Measurements from ENCODE around the gene CALR3.
"Not testable (repeated sequence)": the region's sequence is repeated elsewhere in the genome, so short reads cannot be mapped to it uniquely, and the experiment has no call there.

The CALR3 gene

DNA sequence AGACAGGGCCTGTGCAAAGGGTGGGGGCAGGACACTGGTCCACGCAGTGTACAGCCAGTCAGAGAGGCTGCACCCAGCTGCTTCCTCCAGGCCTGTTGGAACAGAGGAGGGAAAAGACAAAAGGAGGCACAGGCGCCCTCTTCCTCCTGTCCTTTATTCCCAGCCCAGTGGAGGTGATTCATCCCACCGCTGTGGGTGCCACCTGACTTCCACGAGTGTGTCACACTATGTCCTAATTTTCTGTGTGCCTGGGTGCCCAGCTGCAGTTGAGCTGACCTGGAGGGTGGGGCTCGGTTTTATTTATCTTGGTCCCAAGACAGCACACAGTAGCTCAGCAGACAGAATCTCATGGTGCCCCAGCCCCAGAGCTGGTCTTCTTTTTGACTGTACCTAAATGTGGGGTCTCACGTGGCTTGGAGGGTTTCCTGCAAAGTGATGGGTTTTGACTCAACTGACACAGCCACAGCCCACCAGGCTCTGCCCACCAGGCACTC lies 33.2 kb downstream of the CALR3 start:
- Mint-ChIP-seq H3K36me3 (ENCODE audit: low read depth) (peaks cover 4% of the 10 kb centered on the region), H3K9me3 (no peaks in the 10 kb centered on the region), H3K27me3 (ENCODE audit: low read depth) (no peaks in the 10 kb centered on the region), H3K4me1 (ENCODE audit: low read depth) (peaks cover 21% of the 10 kb centered on the region), H3K27ac (no peak overlapping the region), H3K4me3 (no peak overlapping the region)

DNA sequence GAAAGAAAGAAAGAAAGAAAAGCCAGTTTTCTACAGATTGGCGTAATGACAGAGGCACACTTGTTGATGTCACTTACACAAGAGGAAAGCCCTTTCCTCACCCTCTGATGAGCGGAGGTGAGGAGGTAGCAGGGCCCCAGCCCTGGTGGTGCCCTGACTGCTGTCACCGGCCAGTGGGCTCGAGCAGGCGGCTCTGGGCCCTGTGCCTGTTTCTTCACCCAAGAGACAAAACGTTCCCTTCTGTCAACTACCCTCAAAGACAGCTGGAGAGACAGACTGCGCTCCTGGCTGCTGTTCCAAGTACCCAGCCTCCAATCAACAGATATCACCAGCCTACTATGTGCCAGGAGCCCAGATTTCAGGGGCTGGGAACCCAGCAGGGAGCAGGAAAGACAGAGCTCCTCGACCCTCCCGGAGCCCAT lies 34.3 kb downstream of the CALR3 start:
- Mint-ChIP-seq H3K27ac (no peak overlapping the region), H3K27me3 (ENCODE audit: low read depth) (no peaks in the 10 kb centered on the region), H3K9me3 (no peaks in the 10 kb centered on the region), H3K36me3 (ENCODE audit: low read depth) (peaks cover 4% of the 10 kb centered on the region), H3K4me1 (ENCODE audit: low read depth) (peaks cover 32% of the 10 kb centered on the region), H3K4me3 (no peak overlapping the region)

DNA sequence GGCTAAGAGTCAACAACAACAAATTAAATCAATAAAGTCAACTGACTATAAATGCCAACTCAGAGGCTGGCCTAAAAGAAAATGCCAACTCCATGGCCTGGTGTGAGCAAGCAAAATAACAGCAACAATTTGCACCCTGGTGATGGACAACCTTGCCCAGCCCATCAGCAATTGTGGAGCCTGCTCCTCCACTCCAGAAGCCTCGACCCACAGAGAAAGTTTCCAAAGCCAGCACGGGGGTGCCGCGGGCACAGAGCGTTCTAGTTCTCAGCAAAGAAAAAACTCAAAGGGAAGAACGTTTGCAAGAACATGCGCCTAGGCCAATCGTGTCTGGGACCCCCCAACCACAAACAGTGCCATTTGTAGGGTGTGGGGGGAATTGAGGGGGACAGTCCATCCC lies 35.5 kb downstream of the CALR3 start:
- Mint-ChIP-seq H3K4me3 (no peak overlapping the region), H3K27ac (no peak overlapping the region)

DNA sequence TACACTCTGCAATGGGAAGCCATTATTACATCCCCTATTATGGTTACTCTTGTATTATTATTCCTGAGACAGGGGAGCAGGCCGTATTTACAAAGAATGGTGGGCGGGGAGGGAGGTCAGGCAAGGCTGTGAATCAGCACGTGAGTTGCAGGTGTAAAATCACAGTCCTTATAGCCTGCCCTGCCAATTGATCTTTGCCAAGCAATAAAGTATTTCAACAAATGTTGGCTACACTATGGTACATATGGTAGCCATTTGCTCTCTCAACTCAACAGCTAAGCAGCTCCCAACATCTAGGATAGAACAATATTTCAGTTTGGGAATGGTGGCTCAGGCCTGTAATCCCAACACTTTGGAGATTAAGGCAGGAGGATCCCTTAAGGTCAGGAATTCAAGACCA lies 36.3 kb downstream of the CALR3 start:
- Mint-ChIP-seq H3K36me3 (ENCODE audit: low read depth) (peaks cover 2% of the 10 kb centered on the region), H3K9me3 (no peaks in the 10 kb centered on the region), H3K27ac (no peak overlapping the region), H3K4me3 (no peak overlapping the region), H3K4me1 (ENCODE audit: low read depth) (peaks cover 34% of the 10 kb centered on the region), H3K27me3 (ENCODE audit: low read depth) (no peaks in the 10 kb centered on the region)

More for the DNA sequence above, 35.5 kb downstream of the CALR3 start:
- Mint-ChIP-seq H3K36me3 (ENCODE audit: low read depth) (peaks cover 2% of the 10 kb centered on the region), H3K4me1 (ENCODE audit: low read depth) (peaks cover 34% of the 10 kb centered on the region), H3K27me3 (ENCODE audit: low read depth) (no peaks in the 10 kb centered on the region), H3K9me3 (no peaks in the 10 kb centered on the region)

DNA sequence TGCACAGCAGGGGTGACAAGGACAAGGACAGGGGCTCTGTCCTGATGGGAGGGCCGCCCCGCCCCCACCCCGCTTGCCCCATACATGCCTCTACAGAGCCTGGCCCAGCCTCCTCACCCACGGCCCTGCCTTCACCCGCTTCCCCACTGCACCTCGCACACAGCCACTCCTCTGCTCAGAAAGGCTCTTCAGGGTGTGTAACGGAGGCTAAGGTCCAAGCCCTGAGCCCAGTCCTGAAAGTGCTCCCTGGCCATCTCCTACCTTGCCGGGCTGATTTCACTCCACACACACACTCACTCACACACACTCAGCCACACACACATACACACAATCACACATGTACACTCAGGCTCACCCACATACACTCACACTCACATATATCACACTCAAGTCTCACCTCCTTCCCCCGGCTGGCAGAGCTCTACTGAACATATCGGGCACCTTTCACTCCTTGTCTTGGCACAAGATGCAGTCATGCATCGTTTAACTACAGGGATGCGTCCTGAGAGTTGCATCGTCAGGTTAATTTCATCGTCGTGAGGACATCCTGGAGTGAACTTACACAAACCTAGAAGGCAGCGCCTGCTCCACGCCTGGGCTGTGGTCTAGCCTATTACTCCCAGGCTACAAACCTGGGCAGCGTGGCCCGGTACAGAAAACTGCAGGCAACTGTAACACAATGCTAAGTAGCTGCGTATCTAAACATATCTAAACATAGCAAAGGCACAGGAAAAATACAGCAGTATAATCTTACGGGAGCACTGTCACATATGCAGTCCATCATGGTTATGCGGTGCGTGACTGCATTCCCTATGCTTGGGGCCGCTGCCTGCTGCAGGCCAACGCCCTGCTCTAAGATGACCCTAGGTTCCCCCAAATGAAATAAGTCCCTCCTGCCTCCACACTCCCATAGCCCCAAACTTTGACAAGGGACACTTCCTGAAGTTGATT lies 37.3 kb downstream of the CALR3 start:
- H3K4me1 Mint-ChIP-seq (ENCODE audit: low read depth): peaks cover 32% of the 10 kb centered on the region
- H3K27me3 Mint-ChIP-seq (ENCODE audit: low read depth): no peaks in the 10 kb centered on the region
- H3K9me3 Mint-ChIP-seq: no peaks in the 10 kb centered on the region
- H3K4me3 Mint-ChIP-seq: no peak overlapping the region
- no peak overlapping the region for H3K27ac Mint-ChIP-seq
- H3K36me3 Mint-ChIP-seq (ENCODE audit: low read depth): peaks cover 2% of the 10 kb centered on the region

DNA sequence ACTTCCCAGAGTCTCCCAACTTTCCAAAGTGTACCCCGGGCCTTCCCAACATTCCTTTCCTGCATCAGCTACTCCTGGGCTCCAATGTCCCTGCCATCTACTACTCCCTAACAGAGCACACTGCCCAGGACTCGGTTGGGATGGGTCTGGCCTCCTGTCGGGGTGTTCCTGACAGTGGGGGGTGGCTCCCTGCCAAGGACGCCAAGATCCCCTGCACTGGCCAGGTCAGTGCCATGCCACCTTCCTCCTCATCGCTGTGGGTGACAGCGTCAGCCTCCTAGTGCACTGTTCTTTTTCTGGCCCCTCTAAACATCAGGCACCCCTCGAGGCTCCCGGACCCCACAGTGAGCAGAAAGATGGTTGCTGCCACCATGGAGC lies 38.0 kb downstream of the CALR3 start:
- Mint-ChIP-seq H3K27me3 (ENCODE audit: low read depth) (no peaks in the 10 kb centered on the region), H3K4me3 (no peak overlapping the region), H3K27ac (no peak overlapping the region), H3K4me1 (ENCODE audit: low read depth) (peaks cover 26% of the 10 kb centered on the region), H3K9me3 (no peaks in the 10 kb centered on the region), H3K36me3 (ENCODE audit: low read depth) (peaks cover 2% of the 10 kb centered on the region)

DNA sequence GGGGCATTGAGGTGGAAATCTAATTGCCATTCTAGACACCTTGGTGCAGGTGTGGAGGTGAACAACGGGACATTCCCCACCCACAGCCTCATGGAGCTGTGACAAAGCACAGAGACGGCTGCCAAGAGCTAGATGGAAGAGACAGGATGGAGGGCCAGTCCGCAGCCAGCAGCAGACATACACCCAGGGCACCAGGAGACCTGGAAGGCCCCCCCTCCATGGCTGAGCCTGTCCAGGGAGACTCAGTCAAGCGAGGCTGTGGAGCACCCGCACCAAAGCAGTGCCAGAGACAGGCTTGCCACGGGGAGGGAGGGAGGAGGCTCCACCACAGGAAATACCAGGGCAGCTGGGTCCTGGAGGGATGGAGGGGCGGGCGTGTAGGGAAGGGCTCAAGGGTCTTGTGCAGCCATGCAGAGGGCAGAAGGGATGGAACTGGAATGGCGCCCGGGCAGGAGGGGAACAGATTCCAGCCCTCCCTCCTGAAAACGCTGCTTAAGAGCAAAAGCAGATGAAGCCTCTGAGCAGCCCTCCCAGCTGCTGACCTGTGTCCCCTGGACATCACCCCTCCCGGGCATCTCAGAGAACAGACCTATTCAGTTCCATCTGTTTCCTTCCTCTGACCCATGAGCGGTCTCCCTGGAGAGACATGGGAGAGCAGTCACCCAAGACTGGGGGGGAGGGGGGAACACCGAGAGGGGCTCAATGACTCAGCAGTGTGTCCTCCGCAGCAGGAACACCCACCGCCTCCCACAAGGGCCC lies 38.6 kb downstream of the CALR3 start:
- H3K27ac Mint-ChIP-seq: peak overlapping the region; percentile 60
- no peak overlapping the region for H3K4me3 Mint-ChIP-seq
- H3K4me1 Mint-ChIP-seq (ENCODE audit: low read depth): peaks cover 26% of the 10 kb centered on the region
- no peaks in the 10 kb centered on the region for H3K9me3 Mint-ChIP-seq
- peaks cover 2% of the 10 kb centered on the region for H3K36me3 Mint-ChIP-seq (ENCODE audit: low read depth)
- H3K27me3 Mint-ChIP-seq (ENCODE audit: low read depth): no peaks in the 10 kb centered on the region

DNA sequence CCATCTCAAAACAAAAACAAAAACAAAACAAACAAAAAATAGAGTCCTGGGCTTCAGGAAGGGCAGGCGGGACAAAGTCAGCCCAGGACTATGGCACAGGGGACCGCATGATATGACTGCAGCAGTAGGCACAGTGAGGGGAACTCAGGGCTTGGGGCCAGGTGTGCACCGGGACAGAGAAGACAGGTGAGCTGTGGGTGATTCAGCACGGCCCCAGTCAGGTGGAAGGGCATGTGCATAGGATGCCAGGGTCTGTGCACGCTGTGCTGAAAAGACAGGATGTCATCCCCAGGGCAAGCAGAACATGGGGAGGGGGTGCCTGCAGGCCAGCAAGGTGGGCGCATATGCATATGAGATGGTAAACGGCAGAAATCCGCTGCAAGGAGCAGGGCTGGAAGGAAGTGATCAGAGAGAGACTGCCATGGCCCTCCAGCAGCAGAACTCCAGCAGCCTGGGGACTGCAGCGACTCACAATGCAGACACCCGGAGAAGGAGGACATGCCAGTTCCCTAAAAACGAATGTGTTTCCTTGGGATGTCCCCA lies 39.2 kb downstream of the CALR3 start:
- Mint-ChIP-seq H3K36me3 (ENCODE audit: low read depth) (peaks cover 2% of the 10 kb centered on the region), H3K27me3 (ENCODE audit: low read depth) (no peaks in the 10 kb centered on the region), H3K4me1 (ENCODE audit: low read depth) (peaks cover 26% of the 10 kb centered on the region), H3K27ac (peak overlapping the region; percentile 60), H3K4me3 (no peak overlapping the region), H3K9me3 (no peaks in the 10 kb centered on the region)

DNA sequence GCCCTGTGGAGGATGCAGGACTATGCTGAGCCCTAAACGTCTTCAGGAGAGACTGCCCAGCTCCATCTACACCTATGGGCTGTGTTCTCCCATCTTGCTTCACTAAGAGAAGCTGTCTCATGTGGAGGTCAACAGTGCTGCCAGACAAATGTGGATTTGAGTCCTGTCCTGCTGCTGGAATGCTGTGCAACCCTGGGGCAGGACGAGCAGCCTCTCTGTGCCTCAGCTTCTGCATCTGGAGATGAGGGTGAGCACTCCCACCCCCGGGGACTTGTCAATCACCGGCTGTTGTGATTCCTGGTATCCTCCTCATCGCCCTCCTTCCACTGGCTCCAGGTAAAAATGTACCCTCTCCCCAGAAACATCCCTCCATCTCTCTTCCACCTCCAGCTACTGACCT lies 40.5 kb downstream of the CALR3 start:
- H3K4me1 Mint-ChIP-seq (ENCODE audit: low read depth): peaks cover 26% of the 10 kb centered on the region

DNA sequence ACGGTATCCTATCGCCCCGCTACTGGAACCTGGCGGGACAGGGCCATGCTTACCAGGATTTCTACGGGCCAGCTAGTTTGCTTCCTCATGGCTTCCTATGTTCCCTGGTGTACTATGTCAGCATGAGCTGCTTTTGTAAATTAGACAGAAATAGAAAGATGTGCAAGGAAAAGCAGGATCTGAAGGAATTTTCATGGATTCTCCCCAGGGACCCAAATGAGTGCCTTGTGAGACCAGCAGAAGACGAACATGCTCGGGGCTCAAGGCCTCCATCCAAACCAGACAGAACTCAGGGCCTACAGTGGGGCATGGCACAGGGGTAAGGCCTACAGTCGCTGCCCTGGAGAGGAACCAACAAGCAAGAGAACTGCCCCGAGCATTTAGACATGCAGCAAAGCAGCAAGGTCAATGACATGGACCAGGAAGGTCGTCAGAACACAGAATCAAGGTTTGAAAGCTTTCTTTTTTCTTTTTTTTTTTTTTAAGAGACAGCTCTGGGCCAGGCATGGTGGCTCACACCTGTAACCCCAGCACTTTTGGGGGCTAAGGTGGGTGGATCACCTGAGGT lies 41.5 kb downstream of the CALR3 start:
- Mint-ChIP-seq H3K4me1 (ENCODE audit: low read depth) (peaks cover 29% of the 10 kb centered on the region), H3K4me3 (no peak overlapping the region), H3K27me3 (ENCODE audit: low read depth) (no peaks in the 10 kb centered on the region), H3K27ac (no peak overlapping the region), H3K36me3 (ENCODE audit: low read depth) (peaks cover 6% of the 10 kb centered on the region), H3K9me3 (peaks cover 4% of the 10 kb centered on the region)

More for the DNA sequence above, 40.5 kb downstream of the CALR3 start:
- Mint-ChIP-seq H3K27ac (no peak overlapping the region), H3K4me3 (no peak overlapping the region), H3K36me3 (ENCODE audit: low read depth) (peaks cover 2% of the 10 kb centered on the region), H3K27me3 (ENCODE audit: low read depth) (no peaks in the 10 kb centered on the region), H3K9me3 (no peaks in the 10 kb centered on the region)

DNA sequence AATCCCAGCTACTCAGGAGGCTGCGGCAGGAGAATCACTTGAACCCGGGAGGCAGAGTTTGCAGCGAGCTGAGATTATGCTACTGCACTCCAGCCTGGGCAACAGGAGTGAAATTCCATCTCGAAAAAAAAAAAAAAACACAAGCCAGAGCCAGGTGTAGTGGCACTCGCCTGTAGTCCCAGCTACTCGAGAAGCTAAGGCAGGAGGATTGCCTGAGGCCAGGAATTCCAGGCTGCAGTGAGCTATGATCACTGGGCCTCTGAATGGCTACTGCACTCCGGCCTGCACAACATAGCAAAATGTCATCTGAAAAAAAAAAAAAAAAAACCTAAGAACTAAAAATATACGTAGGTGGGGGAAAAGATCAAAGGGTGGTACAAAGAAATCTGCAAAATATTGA lies 43.6 kb downstream of the CALR3 start:
- Mint-ChIP-seq H3K4me1 (ENCODE audit: low read depth) (peaks cover 28% of the 10 kb centered on the region), H3K9me3 (peaks cover 4% of the 10 kb centered on the region), H3K27ac (no peak overlapping the region), H3K36me3 (ENCODE audit: low read depth) (peaks cover 9% of the 10 kb centered on the region), H3K27me3 (ENCODE audit: low read depth) (no peaks in the 10 kb centered on the region), H3K4me3 (no peak overlapping the region)

DNA sequence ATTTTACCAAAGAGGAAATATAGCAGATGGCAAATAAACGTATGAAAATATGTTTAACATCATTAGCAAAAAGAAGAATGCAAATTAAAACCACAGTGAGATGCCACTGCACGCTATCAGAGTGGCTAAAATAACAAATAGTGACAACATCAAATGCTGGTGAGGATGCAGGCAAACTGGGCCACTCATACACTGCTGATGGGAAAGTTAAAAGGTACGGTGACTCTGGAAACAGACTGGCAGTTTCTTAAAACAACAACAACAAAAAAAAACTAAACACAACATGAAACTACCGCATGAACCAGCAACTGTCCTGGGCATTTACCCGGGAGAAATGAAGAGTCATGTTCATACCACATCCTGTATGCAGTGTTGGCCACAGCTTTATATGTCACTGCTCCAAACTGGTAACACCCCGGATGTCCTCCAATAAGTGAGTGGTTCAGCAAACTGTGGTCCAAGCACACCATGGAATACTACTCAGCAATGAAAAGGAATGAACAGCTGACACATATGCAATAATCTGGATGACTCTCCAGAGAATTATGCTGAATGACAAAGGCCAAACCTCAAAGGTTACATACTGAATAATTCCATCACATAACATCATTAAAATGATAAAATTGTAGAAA lies 46.5 kb downstream of the CALR3 start:
- H3K4me1 Mint-ChIP-seq (ENCODE audit: low read depth): peaks cover 32% of the 10 kb centered on the region
- H3K36me3 Mint-ChIP-seq (ENCODE audit: low read depth): peaks cover 6% of the 10 kb centered on the region
- H3K9me3 Mint-ChIP-seq: peaks cover 4% of the 10 kb centered on the region
- H3K27ac Mint-ChIP-seq: peak overlapping the region; percentile 85
- H3K4me3 Mint-ChIP-seq: peak overlapping the region; percentile 25
- H3K27me3 Mint-ChIP-seq (ENCODE audit: low read depth): no peaks in the 10 kb centered on the region

DNA sequence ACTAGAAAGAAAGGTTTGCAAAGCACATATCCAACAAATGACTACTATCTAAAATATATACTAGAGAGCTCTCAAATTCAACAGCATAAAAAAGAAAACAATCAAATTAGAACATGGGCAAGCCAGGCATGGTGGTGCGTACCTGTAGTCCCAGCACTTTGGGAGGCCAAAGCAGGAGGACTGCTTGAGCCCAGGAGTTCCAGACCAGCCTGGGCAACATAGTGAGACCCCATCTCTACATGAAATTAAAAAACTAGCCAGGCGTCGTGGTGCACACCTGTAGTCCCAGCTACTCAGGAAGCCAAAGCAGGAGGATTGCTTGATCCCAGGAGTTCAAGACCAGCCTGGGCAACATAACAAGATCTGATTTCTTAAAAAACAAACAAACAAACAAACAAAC lies 47.1 kb downstream of the CALR3 start:
- not testable (repeated sequence) for H3K4me3 Mint-ChIP-seq
- peaks cover 33% of the 10 kb centered on the region for H3K4me1 Mint-ChIP-seq (ENCODE audit: low read depth)

More for the DNA sequence above, 47.1 kb downstream of the CALR3 start:
- H3K27me3 Mint-ChIP-seq (ENCODE audit: low read depth); H3K36me3 Mint-ChIP-seq (ENCODE audit: low read depth); H3K9me3 Mint-ChIP-seq: not testable (repeated sequence)
- peak overlapping the region; percentile 85 for H3K27ac Mint-ChIP-seq
